IMR-90 (cell line): Measurements from ENCODE around the gene NTMT1. TPM values are rescaled to one million over a fixed set of nuclear protein-coding genes. Genes with fewer than 3 reads are reported as not detected.

Experiments used
- ATAC-seq: fragments of 200-7000 bp; cut with Tn5 transposase; 2 replicates; pipeline ENCODE4 v1.9.1; 2020; ENCODE audit warnings: low read depth, mild to moderate bottlenecking, moderate library complexity
- BruUV-seq: library from RNA; stranded (reverse); fragments of 400-500 nt; replicated peaks from 2 replicates; lab custom pipeline; 2021; lab: Mats Ljungman, UMichigan
- CTCF ChIA-PET: fragments of 300-600 bp; formaldehyde crosslinking; extraction: SDS; loops from one replicate; lab custom pipeline; 2021; ENCODE audit warnings: antibody characterized with exemption; lab: Yijun Ruan, JAX
- POLR2A ChIA-PET: fragments of 300-600 bp; sonication (Branson Sonifier 250); formaldehyde crosslinking; loops from one replicate; lab custom pipeline; 2022; ENCODE audit warnings: antibody characterized with exemption; ENCODE audit not compliant: unreplicated experiment; lab: Charles Lee
- DNase-seq: peaks from one replicate; pipeline ENCODE4 v3.0.0; 2013
- H2AFZ ChIP-seq: replicated peaks from 2 replicates; pipeline ENCODE3; 2013; ENCODE audit warnings: low read length, mild to moderate bottlenecking; ENCODE audit not compliant: poor library complexity
- H2AK5ac ChIP-seq: 2 replicates; pipeline ENCODE4 v1.6.1; 2013; ENCODE audit warnings: low read depth, low read length, inconsistent platforms
- H2AK9ac ChIP-seq: replicated peaks from 2 replicates; pipeline ENCODE3; 2013; ENCODE audit warnings: mild to moderate bottlenecking, low read depth, low read length, moderate library complexity; ENCODE audit not compliant: poor library complexity
- H2BK120ac ChIP-seq: 2 replicates; pipeline ENCODE4 v1.6.1; 2013; ENCODE audit warnings: low read depth, low read length, inconsistent platforms
- H2BK15ac ChIP-seq: 3 replicates; pipeline ENCODE4 v1.6.1; 2013; ENCODE audit warnings: low read depth, low read length, inconsistent platforms
- H2BK20ac ChIP-seq: 2 replicates; pipeline ENCODE4 v1.6.1; 2013; ENCODE audit warnings: low read depth, mild to moderate bottlenecking, inconsistent platforms, low read length, moderate library complexity
- H2BK5ac ChIP-seq: 2 replicates; pipeline ENCODE4 v1.6.1; 2013; ENCODE audit warnings: mild to moderate bottlenecking, low read depth, low read length, inconsistent platforms; ENCODE audit not compliant: poor library complexity, severe bottlenecking
- H3K14ac ChIP-seq: replicated peaks from 2 replicates; pipeline ENCODE4 v1.6.1; 2013; ENCODE audit warnings: low read depth, low read length, inconsistent platforms
- H3K18ac ChIP-seq: 2 replicates; pipeline ENCODE4 v1.6.1; 2013; ENCODE audit warnings: low read depth, low read length, control low read depth
- H3K23ac ChIP-seq: 2 replicates; pipeline ENCODE4 v1.6.1; 2013; ENCODE audit warnings: low read depth, low read length, inconsistent platforms
- H3K27ac ChIP-seq: 2 replicates; pipeline ENCODE4 v1.5.1; 2013; ENCODE audit warnings: mild to moderate bottlenecking, control low read depth, low read length; ENCODE audit not compliant: insufficient read depth
- H3K27me3 ChIP-seq: 2 replicates; pipeline ENCODE4 v1.6.1; 2013; ENCODE audit warnings: low read length; ENCODE audit not compliant: control insufficient read depth, insufficient read depth
- H3K36me3 ChIP-seq: 2 replicates; pipeline ENCODE4 v1.6.1; 2013; ENCODE audit warnings: low read length, mixed read lengths; ENCODE audit not compliant: control insufficient read depth, insufficient read depth
- H3K4ac ChIP-seq: 2 replicates; pipeline ENCODE4 v1.6.1; 2013; ENCODE audit warnings: low read depth, low read length, inconsistent platforms
- H3K4me1 ChIP-seq: 2 replicates; pipeline ENCODE4 v1.6.1; 2013; ENCODE audit warnings: low read length, mixed read lengths; ENCODE audit not compliant: control insufficient read depth, insufficient read depth
- H3K4me2 ChIP-seq: 2 replicates; pipeline ENCODE4 v1.6.1; 2013; ENCODE audit warnings: low read depth, mild to moderate bottlenecking, control low read depth, low read length, moderate library complexity
- H3K4me3 ChIP-seq: 2 replicates; pipeline ENCODE4 v1.5.1; 2013; ENCODE audit warnings: low read depth, mild to moderate bottlenecking, control low read depth, low read length, moderate library complexity; ENCODE audit not compliant: insufficient read depth
- H3K56ac ChIP-seq: 2 replicates; pipeline ENCODE4 v1.6.1; 2013; ENCODE audit warnings: low read length, inconsistent platforms; ENCODE audit not compliant: insufficient read depth; ENCODE audit errors: extremely low read depth
- H3K79me1 ChIP-seq, 2 experiments: 2 replicates each; pipeline ENCODE4 v1.6.1; 2013; ENCODE audit warnings: low read length in 2 of 2, inconsistent platforms in 1 of 2, low read depth in 1 of 2
- H3K9ac ChIP-seq: 2 replicates; pipeline ENCODE4 v1.6.1; 2013; ENCODE audit warnings: low read depth, low read length, control low read depth
- H3K9me1 ChIP-seq: 2 replicates; pipeline ENCODE4 v1.6.1; 2013; ENCODE audit warnings: low read length, inconsistent platforms; ENCODE audit not compliant: insufficient read depth
- H3K9me3 ChIP-seq: 2 replicates; pipeline ENCODE4 v1.6.1; 2013; ENCODE audit warnings: low read length; ENCODE audit not compliant: control insufficient read depth, insufficient read depth
- H4K20me1 ChIP-seq: 2 replicates; pipeline ENCODE4 v1.6.1; 2013; ENCODE audit warnings: low read length, inconsistent platforms; ENCODE audit not compliant: insufficient read depth
- H4K5ac ChIP-seq: 2 replicates; pipeline ENCODE4 v1.6.1; 2013; ENCODE audit warnings: mild to moderate bottlenecking, low read depth, low read length, control low read depth
- H4K8ac ChIP-seq, 2 experiments: 2 replicates each; pipeline ENCODE4 v1.6.1; 2013; ENCODE audit warnings: low read depth in 2 of 2, low read length in 2 of 2, control low read depth in 1 of 2, inconsistent platforms in 1 of 2
- H4K91ac ChIP-seq: 2 replicates; pipeline ENCODE4 v1.6.1; 2013; ENCODE audit warnings: low read depth, low read length, inconsistent platforms; ENCODE audit not compliant: insufficient read depth
- BHLHE40 ChIP-seq: fragments of 150-350 bp; IDR thresholded peaks from 2 replicates; pipeline ENCODE4 v1.6.1; 2016; ENCODE audit warnings: mild to moderate bottlenecking, low read depth, low read length
- CEBPB ChIP-seq: IDR thresholded peaks from 2 replicates; pipeline ENCODE4 v1.6.1; 2012; ENCODE audit warnings: low read depth, low read length, improper control_type of control experiment
- CHD1 ChIP-seq: IDR thresholded peaks from 2 replicates; pipeline ENCODE4 v1.6.1; 2012; ENCODE audit warnings: low read depth, low read length, improper control_type of control experiment
- CTCF ChIP-seq: conservative IDR thresholded peaks from 2 replicates; pipeline ENCODE4 v1.5.1; 2012; ENCODE audit warnings: mild to moderate bottlenecking, low read depth, low read length, improper control_type of control experiment
- ELK1 ChIP-seq: fragments of 150-350 bp; IDR thresholded peaks from 2 replicates; pipeline ENCODE4 v1.6.1; 2016; ENCODE audit warnings: low read depth, mild to moderate bottlenecking, low read length, moderate library complexity, borderline replicate concordance
- FOS ChIP-seq: fragments of 150-350 bp; IDR thresholded peaks from 2 replicates; pipeline ENCODE4 v1.6.1; 2016; ENCODE audit warnings: low read depth, low read length
- MAFK ChIP-seq: IDR thresholded peaks from 2 replicates; pipeline ENCODE4 v1.6.1; 2012; ENCODE audit warnings: low read depth, low read length, improper control_type of control experiment
- MAZ ChIP-seq: IDR thresholded peaks from 2 replicates; pipeline ENCODE4 v1.6.1; 2012; ENCODE audit warnings: low read depth, mild to moderate bottlenecking, low read length, improper control_type of control experiment, moderate library complexity, borderline replicate concordance
- MXI1 ChIP-seq: IDR thresholded peaks from 2 replicates; pipeline ENCODE4 v1.6.1; 2012; ENCODE audit warnings: low read depth, mild to moderate bottlenecking, low read length, moderate library complexity, borderline replicate concordance
- NFE2L2 ChIP-seq: fragments of 150-350 bp; IDR thresholded peaks from 2 replicates; pipeline ENCODE4 v1.6.1; 2016; ENCODE audit warnings: low read depth, mild to moderate bottlenecking, low read length
- POLR2A ChIP-seq: IDR thresholded peaks from 2 replicates; pipeline ENCODE4 v1.6.1; 2012; ENCODE audit warnings: mild to moderate bottlenecking, low read depth, low read length
- RAD21 ChIP-seq: IDR thresholded peaks from 2 replicates; pipeline ENCODE4 v1.6.1; 2012; ENCODE audit warnings: low read length, improper control_type of control experiment
- RCOR1 ChIP-seq: IDR thresholded peaks from 2 replicates; pipeline ENCODE4 v1.6.1; 2012; ENCODE audit warnings: mild to moderate bottlenecking, low read length, improper control_type of control experiment; ENCODE audit not compliant: insufficient replicate concordance
- RFX5 ChIP-seq: IDR thresholded peaks from 2 replicates; pipeline ENCODE4 v1.8.0; 2012; ENCODE audit warnings: low read depth, mild to moderate bottlenecking, low read length, moderate library complexity
- SMC3 ChIP-seq: fragments of 150-350 bp; IDR thresholded peaks from 2 replicates; pipeline ENCODE4 v1.6.1; 2016; ENCODE audit warnings: low read depth, mild to moderate bottlenecking, antibody characterized with exemption, low read length, moderate library complexity
- WGBS, 2 experiments: methylation state at CpG; one replicate each; pipeline versions ENCODE4 v1.1.5 to v1.1.7; 2013; ENCODE audit warnings: missing lambda C conversion rate in 2 of 2; ENCODE audit not compliant: insufficient read length in 1 of 2; ENCODE audit errors: extremely low coverage in 2 of 2; 5-methylcytosine and 5-hydroxymethylcytosine counted together
- dilution Hi-C: fragments of 300-500 bp; cut with HindIII; formaldehyde crosslinking; loops from one replicate; pipeline ENCODE4 v1.14.3; 2018; ENCODE audit warnings: low sequenced_read_pairs; ENCODE audit not compliant: unreplicated experiment
- in situ Hi-C: fragments of 300-500 bp; cut with MboI; formaldehyde crosslinking; loops from 3 replicates; pipeline ENCODE4 v1.14.3; 2019; ENCODE audit warnings: low sequenced_read_pairs, inconsistent platforms, mixed read lengths
- intact Hi-C: fragments of 100-400 bp; cut with micrococcal nuclease; formaldehyde crosslinking; loops from 2 replicates; pipeline ENCODE4 v1.10.0; 2022
- polyA plus RNA-seq, 3 experiments: library from polyadenylated mRNA; depleted of rRNA; stranded (reverse); fragments of >200 nt; gene quantifications; 2 replicates each; pipeline ENCODE4 v1.2.3, GENCODE V29; 2012; ENCODE audit warnings: low replicate concordance in 1 of 3
- total RNA-seq: library from RNA; depleted of rRNA; stranded (reverse); fragments of >200 nt; gene quantifications from 2 replicates; pipeline ENCODE4 v1.2.3, GENCODE V29; 2012
- TF ChIP-seq, protein P1 (sequence below): fragments of 150-350 bp; IDR thresholded peaks from 2 replicates; pipeline ENCODE4 v1.6.1; 2017; ENCODE audit warnings: mild to moderate bottlenecking, antibody characterized with exemption, low read length, low read depth

NTMT1 gene
- total and polyA plus RNA-seq, 2 of the 4 experiments (the other 2 are of a cell fraction) = 68.1 to 88.1 TPM

DNA sequence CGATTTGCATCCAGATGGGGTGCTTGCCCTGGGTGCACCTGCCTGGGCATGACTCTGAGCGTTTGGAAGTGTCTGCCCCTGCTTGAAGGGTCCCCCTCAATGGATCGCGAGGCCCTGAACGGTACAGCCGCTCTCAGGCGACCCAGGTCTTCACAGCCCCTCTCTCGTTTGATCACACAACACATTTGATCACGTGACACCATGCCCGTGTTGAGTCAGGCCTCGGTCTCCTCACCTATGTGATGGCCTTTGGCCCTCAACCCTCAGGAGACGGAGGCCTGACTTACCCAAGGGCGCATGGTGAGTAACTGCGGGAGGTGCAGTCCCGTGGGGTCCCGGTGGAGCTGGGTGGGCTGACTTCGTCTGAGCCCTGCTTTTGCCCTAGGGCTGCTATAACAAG lies 18.9 kb downstream of the NTMT1 start:
- BruUV-seq = no TSS peak

More for the DNA sequence above, 18.9 kb downstream of the NTMT1 start:
- no peak overlapping the region for H3K4me2 ChIP-seq
- H3K9ac ChIP-seq = no peak overlapping the region
- no peak for ATAC-seq
- no peak overlapping the region for H2BK120ac ChIP-seq
- no peak overlapping the region for H2AFZ ChIP-seq
- no peak overlapping the region for H3K4me3 ChIP-seq
- no peak overlapping the region for H2BK20ac ChIP-seq
- H3K4ac ChIP-seq = no peak overlapping the region
- H4K8ac ChIP-seq = no peak overlapping the region
- DNase-seq = no peak
- no peak overlapping the region for H3K56ac ChIP-seq
- H3K79me1 ChIP-seq = peaks cover 0 to 25% of the 10 kb centered on the region in 2 experiments; a peak in 2 of 4 replicates
- no peak overlapping the region for H2BK5ac ChIP-seq
- intact Hi-C loops = no loop called here
- H3K27me3 ChIP-seq = no peaks in the 10 kb centered on the region
- WGBS, 2 experiments = 55% methylated on average over 7 of the region's 17 CpGs; no CpG with 5 or more reads in 1 of the 2 experiments
- peak overlapping the region; percentile 11 for H2AK9ac ChIP-seq
- no peak overlapping the region for H4K91ac ChIP-seq
- dilution Hi-C loops = no loop called here
- H4K20me1 ChIP-seq = peaks cover 17% of the 10 kb centered on the region
- no peak overlapping the region for H3K14ac ChIP-seq
- TF ChIP-seq NFE2L2 (no peak), BHLHE40 (no peak), MAZ (no peak), RAD21 (no peak), CHD1 (no peak), SMC3 (no peak), ELK1 (no peak), MXI1 (no peak), FOS (no peak), RFX5 (no peak), POLR2A (no peak), MAFK (no peak), CTCF (no peak), RCOR1 (no peak), CEBPB (no peak)
- TF ChIP-seq, protein P1, sequence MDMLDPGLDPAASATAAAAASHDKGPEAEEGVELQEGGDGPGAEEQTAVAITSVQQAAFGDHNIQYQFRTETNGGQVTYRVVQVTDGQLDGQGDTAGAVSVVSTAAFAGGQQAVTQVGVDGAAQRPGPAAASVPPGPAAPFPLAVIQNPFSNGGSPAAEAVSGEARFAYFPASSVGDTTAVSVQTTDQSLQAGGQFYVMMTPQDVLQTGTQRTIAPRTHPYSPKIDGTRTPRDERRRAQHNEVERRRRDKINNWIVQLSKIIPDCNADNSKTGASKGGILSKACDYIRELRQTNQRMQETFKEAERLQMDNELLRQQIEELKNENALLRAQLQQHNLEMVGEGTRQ = no peak
- in situ Hi-C loops = no loop called here
- CTCF ChIA-PET = no interaction called here
- no peak overlapping the region for H3K27ac ChIP-seq
- H4K5ac ChIP-seq = no peak overlapping the region
- no peaks in the 10 kb centered on the region for H3K9me3 ChIP-seq
- H2AK5ac ChIP-seq = peak overlapping the region; percentile 36; the same call in 1 of the 2 replicates
- peaks cover 19% of the 10 kb centered on the region for H3K4me1 ChIP-seq
- POLR2A ChIA-PET = interaction anchor here (0.5 kb wide), 1 partner anchor 17 kb away, joined by 3 read pairs; no protein-coding TSS in a partner anchor
- no peak overlapping the region for H2BK15ac ChIP-seq
- H3K36me3 ChIP-seq = no peaks in the 10 kb centered on the region
- H3K18ac ChIP-seq = no peak overlapping the region
- peaks cover 6% of the 10 kb centered on the region for H3K9me1 ChIP-seq
- H3K23ac ChIP-seq = no peak overlapping the region
